Iris pigment epithelial cell (primary cell): ENCODE results near the gene NT5C2.

Source experiments
- DNase-seq: peaks from one replicate; pipeline ENCODE4 v3.0.0-alpha.2; 2011; ENCODE audit warnings: low read depth

NT5C2 gene

DNA sequence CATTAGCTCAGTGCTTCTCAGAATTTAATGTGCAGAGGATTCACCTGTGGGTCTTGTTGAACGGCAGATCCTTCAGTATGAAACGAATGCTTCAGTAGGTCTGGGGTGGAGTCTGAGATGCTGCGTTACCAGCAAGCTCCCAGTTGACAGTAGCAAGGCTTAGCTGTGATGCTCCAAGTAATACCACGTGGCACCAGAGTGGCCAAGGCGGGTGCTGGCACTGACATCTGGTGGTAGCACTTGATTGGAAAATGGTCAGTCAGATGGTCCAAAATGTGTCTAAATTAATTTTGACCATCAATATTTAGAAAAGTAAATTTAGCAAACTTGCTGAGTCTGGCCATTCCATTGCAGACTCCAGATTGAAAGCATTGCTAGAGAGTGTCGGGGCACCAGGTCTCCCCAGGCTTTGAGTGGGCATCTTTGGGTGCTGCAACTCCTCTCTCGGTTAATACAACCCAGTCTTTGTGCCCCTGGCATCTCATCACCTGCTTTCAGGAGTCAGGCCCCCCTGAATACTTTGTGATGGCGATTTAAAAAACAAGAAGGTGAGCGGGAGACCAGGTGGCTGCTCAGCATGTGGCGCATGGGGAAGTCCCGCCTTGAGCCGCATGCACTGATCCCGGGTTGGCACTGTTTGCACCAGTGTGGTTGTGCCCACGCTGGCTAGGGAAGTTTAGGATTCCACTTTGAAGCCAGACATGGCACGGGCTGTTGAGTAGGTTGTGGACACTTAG is 130.1 kb downstream of the NT5C2 start:
- DNase-seq, result no peak

DNA sequence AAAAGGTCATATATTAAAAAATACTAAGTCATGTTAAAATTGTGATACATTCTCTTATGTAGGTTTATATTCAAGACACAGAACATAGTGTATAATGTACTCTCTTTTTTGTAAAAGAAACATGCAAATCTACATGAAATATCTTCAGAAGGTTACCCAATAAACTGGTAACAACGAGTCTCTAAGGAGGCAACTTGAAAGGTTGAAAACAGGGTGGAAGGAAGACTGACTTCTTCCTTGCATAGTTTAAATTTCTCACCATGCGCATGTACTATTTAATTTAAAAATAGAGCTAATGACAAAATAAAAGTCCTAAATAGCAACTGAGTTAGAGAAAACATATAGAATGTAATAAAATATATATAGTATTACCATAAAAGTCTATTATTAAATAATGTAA is 132.5 kb downstream of the NT5C2 start:
- no peak for DNase-seq

DNA sequence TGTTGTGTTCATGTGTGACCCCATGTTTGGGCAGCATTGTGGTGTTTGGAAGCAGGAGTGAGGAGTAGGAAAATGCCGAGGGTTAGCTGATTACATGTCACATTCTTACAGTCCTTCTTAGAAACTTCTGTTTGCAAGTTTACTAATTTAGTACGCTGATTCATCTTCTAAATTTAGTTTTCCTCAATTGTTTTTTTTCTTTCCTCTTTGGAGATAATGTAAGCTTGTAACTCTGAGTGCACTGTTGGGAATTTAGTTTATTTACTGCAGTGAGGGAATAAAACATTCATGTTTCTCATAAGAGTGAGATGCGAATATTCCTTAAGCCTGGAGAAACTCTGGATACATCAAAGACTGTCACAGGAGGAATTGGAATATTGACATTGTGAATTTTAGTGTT is 135.0 kb downstream of the NT5C2 start:
- DNase-seq, result no peak

DNA sequence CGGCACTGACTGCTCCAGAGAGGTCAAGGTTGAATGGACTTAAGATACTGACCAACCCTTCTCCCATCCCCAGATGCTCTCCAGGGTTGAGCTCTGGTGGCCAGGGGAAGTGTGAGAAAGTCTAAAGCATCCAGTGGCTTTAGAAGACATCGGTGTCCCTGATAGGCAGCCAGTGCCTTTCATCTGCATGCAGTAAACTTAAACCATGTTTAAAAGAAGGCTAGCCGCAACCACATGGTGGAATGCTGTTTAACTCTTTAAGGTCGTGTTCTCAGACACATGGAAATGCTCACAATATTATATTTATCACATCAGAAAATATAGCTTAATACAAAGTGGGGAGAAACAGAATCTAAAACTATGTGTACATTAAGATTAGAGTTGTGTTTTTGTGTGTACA is 138.0 kb downstream of the NT5C2 start:
- DNase-seq, result no peak

DNA sequence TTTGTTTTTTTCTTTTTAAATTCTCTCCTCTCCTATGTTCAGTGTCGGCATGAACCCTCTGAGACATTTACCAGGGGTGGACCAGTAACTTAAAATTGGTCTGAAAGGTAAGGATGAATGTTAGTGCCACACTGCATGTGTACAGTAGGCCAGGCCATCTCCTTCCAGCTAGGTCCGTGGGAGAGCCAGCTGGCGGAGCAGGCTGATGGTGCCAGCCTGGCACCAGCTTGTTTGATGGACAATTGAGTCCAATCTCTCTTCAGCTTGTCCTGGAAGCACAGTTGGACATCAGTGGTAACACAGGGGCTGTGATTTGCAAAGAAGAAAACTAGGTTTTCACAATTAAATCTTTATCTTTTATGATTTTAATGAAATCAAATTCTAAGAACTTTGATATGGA is 138.5 kb downstream of the NT5C2 start:
- DNase-seq, result no peak

DNA sequence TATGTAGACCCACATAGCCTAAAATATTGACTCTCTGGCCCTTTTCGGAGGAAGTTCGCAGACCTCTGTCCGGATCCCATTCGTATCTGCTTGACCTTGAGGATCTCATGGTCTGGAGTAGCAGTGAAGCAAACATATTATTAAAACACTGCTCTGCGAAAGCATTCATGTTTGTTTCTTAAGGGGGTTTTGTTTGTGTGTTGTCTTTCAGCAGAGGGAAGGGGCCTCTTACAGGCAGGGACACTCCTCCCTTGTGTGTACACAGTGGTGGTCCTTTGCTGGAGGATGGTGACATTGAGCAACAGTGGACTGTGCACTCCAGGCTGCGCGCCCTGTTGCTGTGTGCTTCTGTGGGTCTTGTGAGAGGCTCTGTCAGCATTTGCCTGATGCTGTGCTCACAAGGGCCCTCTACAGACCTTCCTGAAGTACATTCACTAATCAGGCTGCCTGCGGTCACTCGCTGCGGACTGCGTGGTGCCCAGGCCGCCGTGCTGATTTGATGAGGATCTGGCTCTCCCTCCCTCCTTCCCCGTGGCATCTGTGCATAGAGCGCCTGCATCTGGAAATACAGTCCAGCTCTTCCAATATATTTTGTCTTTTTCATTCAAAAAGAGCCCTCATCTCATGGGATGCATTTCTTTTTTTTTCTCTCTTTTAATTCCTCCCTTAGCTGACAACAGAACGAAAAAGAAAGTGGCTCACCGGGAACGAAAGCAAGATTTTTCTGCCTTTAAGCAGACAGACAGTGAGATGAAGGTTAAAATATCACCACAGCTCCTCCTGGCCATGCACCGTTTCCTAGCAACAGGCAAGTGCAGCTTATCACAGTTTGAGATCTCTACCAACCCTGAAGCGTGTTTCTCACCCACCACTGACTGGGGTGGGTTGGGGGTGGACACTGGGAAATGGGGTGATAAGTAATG is 139.2 kb downstream of the NT5C2 start:
- DNase-seq, result peak; percentile 90

DNA sequence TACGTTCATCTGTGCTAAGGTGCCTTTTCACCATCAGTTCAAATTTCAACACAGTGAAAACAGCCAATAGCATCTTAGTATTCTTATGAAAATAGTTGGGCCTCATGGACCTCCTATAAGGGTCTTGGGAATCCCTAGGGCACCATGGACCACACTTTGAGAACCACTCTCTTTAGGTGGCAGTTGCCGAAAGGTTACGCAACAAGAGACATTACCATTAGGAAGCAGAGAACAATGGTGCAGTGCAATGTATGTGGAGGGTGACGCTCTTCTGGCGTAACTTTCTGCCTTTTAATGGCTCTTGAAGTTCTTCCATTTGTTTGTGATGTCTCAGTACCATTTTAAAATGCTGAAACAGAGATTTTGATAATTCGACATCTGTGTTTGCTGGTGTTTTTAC is 143.8 kb downstream of the NT5C2 start:
- DNase-seq, result no peak

DNA sequence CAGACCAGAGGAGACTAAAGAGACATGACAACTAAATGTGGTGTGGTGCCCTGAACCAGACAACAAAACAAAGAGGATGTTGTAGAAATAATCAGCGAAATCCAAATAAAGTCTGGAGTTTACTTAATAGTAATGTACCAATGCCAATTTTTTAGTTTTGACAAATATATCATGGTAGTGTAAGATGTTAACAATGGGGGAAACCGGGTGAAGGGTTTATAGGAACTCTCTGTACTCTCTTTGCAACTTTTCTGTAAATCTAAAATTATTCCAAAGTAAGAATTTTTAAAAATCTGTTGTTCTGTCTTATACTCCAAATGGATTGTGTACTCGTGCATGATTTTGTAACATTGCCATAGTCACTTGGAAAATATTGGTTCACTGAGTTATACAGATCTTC is 145.7 kb downstream of the NT5C2 start:
- DNase-seq, result no peak

DNA sequence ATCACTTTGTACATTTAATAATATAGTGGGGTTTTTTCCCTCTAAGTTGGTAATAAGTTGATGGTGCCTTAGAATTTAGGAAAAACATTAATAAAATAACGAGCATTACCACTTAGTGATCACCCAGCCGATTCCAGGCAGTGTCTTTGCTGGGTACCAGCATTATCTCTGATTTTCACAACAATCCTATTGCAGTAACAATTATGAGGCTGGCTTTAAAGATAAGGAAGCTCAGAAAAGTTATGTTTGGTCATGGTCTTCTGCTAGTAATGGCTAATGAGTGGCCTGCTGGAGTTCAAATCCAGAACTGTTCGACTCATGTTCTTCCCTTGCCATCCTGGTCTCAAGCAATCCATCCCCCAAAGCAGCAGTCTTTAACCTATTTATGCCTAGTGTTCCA is 147.1 kb downstream of the NT5C2 start:
- no peak for DNase-seq

DNA sequence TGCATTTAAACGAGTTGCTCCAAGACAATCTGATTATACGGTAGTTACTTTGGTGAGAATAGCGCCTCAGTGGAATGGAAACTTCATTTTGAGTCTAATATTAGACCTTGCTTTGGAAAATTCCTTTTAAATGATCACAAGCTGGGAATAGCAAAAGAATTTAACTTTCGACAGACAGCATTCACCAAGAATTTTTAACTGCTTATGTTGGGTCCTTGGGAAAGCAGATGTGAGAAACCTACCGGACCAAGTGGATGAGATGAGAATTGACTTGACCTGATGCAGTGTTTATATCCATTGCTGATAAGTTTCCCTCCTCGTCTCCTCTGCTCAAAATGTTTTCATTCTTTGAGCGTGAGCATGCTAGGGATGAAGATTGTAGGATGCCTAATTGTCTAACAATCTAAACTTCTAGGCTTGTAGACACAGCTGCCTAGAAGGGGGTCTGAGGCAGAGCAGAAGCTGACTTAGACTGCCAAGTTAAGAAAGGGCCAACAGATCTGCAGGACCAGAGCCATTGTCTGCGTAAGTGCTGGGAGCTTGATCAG is 148.1 kb downstream of the NT5C2 start:
- DNase-seq, result peak; percentile 59

DNA sequence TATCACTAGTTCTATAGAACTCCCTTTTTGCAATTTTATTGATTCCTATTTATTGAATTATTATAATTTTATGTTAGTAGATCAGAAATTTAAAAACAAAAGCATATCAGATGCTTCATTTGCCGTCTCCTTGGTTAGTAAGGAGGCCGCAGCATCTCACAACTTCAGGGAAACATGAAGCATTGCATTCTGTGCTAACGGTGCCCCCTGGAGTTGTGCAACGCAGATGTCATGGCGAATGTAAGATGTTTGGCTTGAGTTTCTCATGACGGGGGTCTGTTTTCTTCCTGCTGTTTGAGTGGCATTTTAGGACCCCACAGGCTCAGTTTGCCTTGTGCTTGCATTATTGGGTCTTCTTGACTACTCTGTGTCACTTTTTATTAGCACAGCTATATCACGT is 150.2 kb downstream of the NT5C2 start:
- DNase-seq, result no peak

DNA sequence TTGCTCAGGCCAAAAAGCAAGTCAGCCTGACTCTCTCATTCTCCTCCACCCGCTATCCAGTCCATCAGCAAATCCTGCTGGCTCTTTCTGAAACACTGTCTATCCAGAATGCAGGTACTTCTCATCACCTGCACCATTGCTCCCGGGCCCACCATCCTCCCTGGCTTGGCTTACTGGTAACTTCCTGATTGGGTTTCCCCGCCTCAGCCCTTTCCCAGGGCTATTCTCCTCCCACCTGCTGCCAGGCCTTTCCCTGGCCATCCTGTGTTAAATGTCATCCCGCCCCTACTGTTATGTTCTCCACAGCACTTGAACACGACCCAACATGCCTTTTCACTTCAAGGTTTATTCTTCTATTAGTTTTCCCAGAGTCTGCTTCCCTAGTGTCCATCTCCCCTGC is 150.9 kb downstream of the NT5C2 start:
- no peak for DNase-seq

DNA sequence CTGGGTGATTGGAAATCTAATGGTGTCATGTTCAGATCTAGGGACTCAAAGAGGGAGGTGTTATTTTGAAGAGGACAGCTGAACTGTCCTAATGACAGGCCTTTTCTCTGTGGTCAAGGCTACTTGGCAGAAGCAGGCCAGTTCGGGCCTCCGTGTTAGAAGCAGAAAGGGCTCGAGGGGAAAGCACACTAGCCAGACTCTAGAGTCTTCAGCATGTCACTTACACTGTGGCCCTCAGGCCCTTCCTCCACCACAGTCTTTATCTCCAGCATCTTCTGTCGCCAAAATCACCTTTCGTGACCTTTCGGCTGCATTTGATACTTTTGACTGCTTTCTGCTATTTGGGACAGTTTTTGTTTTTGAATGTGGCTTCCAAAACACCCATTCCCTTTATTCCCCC is 151.7 kb downstream of the NT5C2 start:
- no peak for DNase-seq

DNA sequence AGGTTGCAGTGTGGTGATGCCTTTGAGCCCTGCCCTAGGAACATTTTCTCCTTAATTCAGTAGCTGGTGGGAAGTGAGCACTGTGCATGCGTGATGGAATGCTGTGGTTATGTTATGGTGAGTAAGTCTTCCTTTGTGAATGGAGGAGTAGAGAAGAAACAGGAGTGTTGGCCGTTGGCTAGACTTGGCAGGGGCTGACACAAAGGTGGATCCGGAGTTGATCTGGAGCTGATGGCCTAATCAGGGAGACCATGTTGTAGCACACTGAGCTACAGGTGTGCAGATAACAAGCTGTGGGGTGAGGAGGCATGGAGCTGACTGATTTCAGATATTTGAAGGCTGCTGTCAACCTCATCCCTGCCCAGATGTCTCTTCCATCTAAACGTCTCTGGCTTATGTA is 152.7 kb downstream of the NT5C2 start:
- peak; percentile 72 for DNase-seq

DNA sequence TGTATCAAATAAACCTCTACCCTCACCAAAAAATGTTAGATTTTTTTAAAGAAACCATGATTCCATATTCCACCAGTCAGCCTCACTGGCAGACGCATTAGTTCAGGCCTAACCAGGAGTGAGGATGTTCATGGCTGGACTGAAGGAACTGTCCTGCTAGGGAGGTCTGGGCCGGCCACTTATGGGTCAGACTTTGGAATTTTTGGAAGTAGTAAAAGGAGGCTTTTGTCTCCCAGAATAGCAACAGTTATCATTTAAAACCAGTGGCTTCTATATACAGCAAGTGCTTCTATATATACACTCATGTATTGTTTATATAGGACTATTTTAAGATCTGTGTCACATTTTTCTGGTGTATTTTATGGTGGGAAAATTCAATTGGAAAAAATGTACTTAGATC is 154.5 kb downstream of the NT5C2 start:
- no peak for DNase-seq
